OCI-LY3 (cell line): ENCODE results near the gene GGN.
"Not testable (repeated sequence)": the region's sequence is repeated elsewhere in the genome, so short reads cannot be mapped to it uniquely, and the experiment has no call there.

Experiments used
- H2AFZ ChIP-seq: fragments of 200-600, 300-600 bp; shearing (Covaris generic); 2 replicates; pipeline ENCODE4 v1.6.0; 2014; ENCODE audit warnings: antibody characterized with exemption, low read depth, low read length
- H3K27ac ChIP-seq: fragments of 200-600, 300-600 bp; sonication (generic); 2 replicates; pipeline ENCODE4 v1.5.1; 2014; ENCODE audit warnings: mild to moderate bottlenecking, low read length, moderate library complexity, mixed read lengths
- H3K27me3 ChIP-seq: fragments of 200-600, 300-600 bp; sonication (generic); 2 replicates; pipeline ENCODE4 v1.6.1; 2014; ENCODE audit warnings: low read depth, low read length, mixed read lengths
- H3K36me3 ChIP-seq: fragments of 200-600, 300-600 bp; sonication (generic); replicated peaks from 2 replicates; pipeline ENCODE3; 2014; ENCODE audit warnings: low read depth, low read length, mixed read lengths
- H3K4me1 ChIP-seq: fragments of 300-600, 200-600 bp; sonication (generic); 2 replicates; pipeline ENCODE4 v1.6.1; 2014; ENCODE audit warnings: low read length, mixed read lengths
- H3K4me2 ChIP-seq: fragments of 200-600, 300-600 bp; sonication (generic); 2 replicates; pipeline ENCODE4 v1.6.1; 2014; ENCODE audit warnings: low read length, mixed read lengths
- H3K4me3 ChIP-seq: fragments of 300-600, 200-600 bp; sonication (generic); 2 replicates; pipeline ENCODE4 v1.5.1; 2014; ENCODE audit warnings: antibody characterized with exemption, mild to moderate bottlenecking, low read length, moderate library complexity
- H3K79me2 ChIP-seq: fragments of 300-600, 200-600 bp; shearing (Covaris generic); 2 replicates; pipeline ENCODE4 v1.6.1; 2014; ENCODE audit warnings: mild to moderate bottlenecking, low read length, mixed read lengths
- H3K9ac ChIP-seq: fragments of 300-600, 200-600 bp; shearing (Covaris generic); 2 replicates; pipeline ENCODE4 v1.6.0; 2014; ENCODE audit warnings: mild to moderate bottlenecking, low read length, moderate library complexity
- H3K9me3 ChIP-seq: fragments of 200-600, 300-600 bp; shearing (Covaris generic); 2 replicates; pipeline ENCODE4 v1.6.1; 2014; ENCODE audit warnings: low read length, mixed read lengths; ENCODE audit not compliant: insufficient read depth
- H4K20me1 ChIP-seq: fragments of 200-600, 300-600 bp; sonication (generic); 2 replicates; pipeline ENCODE4 v1.6.1; 2016; ENCODE audit warnings: low read length, mixed read lengths; ENCODE audit not compliant: insufficient read depth
- CTCF ChIP-seq: fragments of 200-600, 300-600 bp; sonication (generic); IDR thresholded peaks from 2 replicates; pipeline ENCODE4 v1.5.1; 2014; ENCODE audit warnings: antibody characterized with exemption, low read length, low read depth
- EZH2phosphoT487 ChIP-seq: fragments of 200-600 bp; shearing (Covaris generic); IDR thresholded peaks from 2 replicates; pipeline ENCODE4 v1.6.1; 2018; ENCODE audit warnings: antibody characterized with exemption, mixed run types, low read depth

GGN gene

DNA sequence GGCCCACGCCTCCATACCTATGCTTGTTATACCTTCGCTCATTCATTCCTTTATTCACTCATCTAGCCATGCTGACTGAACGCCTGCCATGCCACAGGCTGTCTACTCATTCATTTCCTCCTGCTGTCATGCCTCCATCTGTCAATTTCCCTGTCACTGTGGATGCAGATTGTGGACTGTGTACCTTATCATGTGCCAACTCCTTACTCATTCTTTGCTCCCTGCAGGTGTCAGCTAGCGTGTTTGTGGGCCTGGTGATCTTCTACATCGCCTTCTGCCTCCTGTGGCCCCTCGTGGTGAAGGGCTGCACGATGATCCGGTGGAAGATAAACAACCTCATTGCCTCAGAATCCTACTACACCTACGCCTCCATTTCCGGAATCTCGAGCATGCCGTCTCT is 17.5 kb downstream of the GGN start:
- TF ChIP-seq CTCF (no peak), EZH2phosphoT487 (no peak)
- Histone ChIP-seq H2AFZ (no peak overlapping the region), H3K9ac (no peak overlapping the region), H3K4me1 (peaks cover 5% of the 10 kb centered on the region), H3K36me3 (no peaks in the 10 kb centered on the region), H3K79me2 (peaks cover 7% of the 10 kb centered on the region), H3K27me3 (no peaks in the 10 kb centered on the region), H4K20me1 (no peaks in the 10 kb centered on the region), H3K9me3 (no peaks in the 10 kb centered on the region), H3K27ac (no peak overlapping the region), H3K4me3 (no peak overlapping the region), H3K4me2 (no peak overlapping the region)

GRCh38 chr19:38369584-38369983 is 18.2 kb downstream of the GGN start:
- H3K9me3 ChIP-seq: no peaks in the 10 kb centered on the region
- TF ChIP-seq CTCF (no peak), EZH2phosphoT487 (no peak)
- no peak overlapping the region for H3K4me3 ChIP-seq
- H2AFZ ChIP-seq: no peak overlapping the region
- peaks cover 5% of the 10 kb centered on the region for H3K4me1 ChIP-seq
- H3K27me3 ChIP-seq: no peaks in the 10 kb centered on the region
- H3K79me2 ChIP-seq: peaks cover under 1% of the 10 kb centered on the region; the same call in 1 of the 2 replicates
- no peaks in the 10 kb centered on the region for H4K20me1 ChIP-seq
- H3K9ac ChIP-seq: no peak overlapping the region
- no peak overlapping the region for H3K27ac ChIP-seq
- no peak overlapping the region for H3K4me2 ChIP-seq
- no peaks in the 10 kb centered on the region for H3K36me3 ChIP-seq

GRCh38 chr19:38367041-38367440 is 20.8 kb downstream of the GGN start:
- no peaks in the 10 kb centered on the region for H4K20me1 ChIP-seq
- H3K4me1 ChIP-seq: no peaks in the 10 kb centered on the region
- H3K9ac ChIP-seq: no peak overlapping the region
- no peaks in the 10 kb centered on the region; the same call in 1 of the 2 replicates for H3K9me3 ChIP-seq
- H3K4me3 ChIP-seq: no peak overlapping the region
- H3K27me3 ChIP-seq: no peaks in the 10 kb centered on the region
- H2AFZ ChIP-seq: no peak overlapping the region
- H3K27ac ChIP-seq: no peak overlapping the region
- H3K36me3 ChIP-seq: no peaks in the 10 kb centered on the region
- H3K79me2 ChIP-seq: no peaks in the 10 kb centered on the region
- TF ChIP-seq EZH2phosphoT487: no peak
- no peak for TF ChIP-seq CTCF
- no peak overlapping the region for H3K4me2 ChIP-seq

GRCh38 chr19:38362946-38363688 is 24.7 kb downstream of the GGN start:
- not testable (repeated sequence) for H4K20me1 ChIP-seq, H3K36me3 ChIP-seq, H3K4me1 ChIP-seq, H3K79me2 ChIP-seq, H3K9me3 ChIP-seq, H3K9ac ChIP-seq, H3K4me2 ChIP-seq, H3K27me3 ChIP-seq, H3K27ac ChIP-seq, H3K4me3 ChIP-seq, H2AFZ ChIP-seq
